K562 (cell line): Measurements from ENCODE around the gene ATP8A1. TPM values are rescaled to one million over a fixed set of nuclear protein-coding genes. Genes with fewer than 3 reads are reported as not detected.

ENCODE experiments used
- ATAC-seq: fragments of 200-7000 bp; cut with Tn5 transposase; 3 replicates; pipeline ENCODE4 v1.9.1; 2020; ENCODE audit warnings: moderate library complexity
- BruUV-seq: library from RNA; stranded (reverse); fragments of 400-500 nt; replicated peaks from 2 replicates; lab custom pipeline; 2021; lab: Mats Ljungman, UMichigan
- CTCF ChIA-PET: fragments of 300-600 bp; formaldehyde crosslinking; extraction: SDS; loops from one replicate; lab custom pipeline; 2021; ENCODE audit warnings: low intra/inter-chr PET ratio; lab: Yijun Ruan, JAX
- POLR2A ChIA-PET: fragments of 300-600, 350-650 bp; sonication (Branson Sonifier 250); formaldehyde crosslinking; extraction: SDS; loops from one replicate; lab custom pipeline; 2021; ENCODE audit warnings: antibody characterized with exemption, inconsistent platforms; lab: Yijun Ruan, JAX
- DNase-seq, 4 experiments: peaks; one replicate each; pipeline versions ENCODE4 v3.0.0 to v3.0.0-alpha.2; 2011 to 2018; ENCODE audit warnings: low spot score in 3 of 4, mixed read lengths in 3 of 4; ENCODE audit errors: extremely low read depth in 1 of 4
- FAIRE-seq: peaks from 2 replicates; lab custom pipeline; 2011; peaks lifted over from hg19 to GRCh38; lab: Jason Lieb, UNC
- H2AFZ ChIP-seq: 2 replicates; pipeline ENCODE4 v1.6.0; 2011; ENCODE audit warnings: low read depth, low read length, control low read depth, inconsistent platforms
- H3K27ac ChIP-seq: fragments of 200-600 bp; 3 replicates; pipeline ENCODE4 v1.8.0; 2011; ENCODE audit warnings: low read depth, mild to moderate bottlenecking, control low read depth, inconsistent platforms, low read length, moderate library complexity, mixed read lengths; ENCODE audit errors: extremely low read depth
- H3K27me3 ChIP-seq, 2 experiments: fragments of 300-600 bp in 1 of 2; 2 replicates in 1 of 2; 3 replicates in 1 of 2; pipeline versions ENCODE4 v1.6.0 to v1.8.0; 2011; ENCODE audit warnings: inconsistent platforms in 2 of 2, low read length in 2 of 2, mild to moderate bottlenecking in 1 of 2, mixed read lengths in 1 of 2, moderate library complexity in 1 of 2; ENCODE audit not compliant: control insufficient read depth in 2 of 2, insufficient read depth in 2 of 2
- H3K36me3 ChIP-seq: fragments of 300-600 bp; 3 replicates; pipeline ENCODE4 v1.8.0; 2011; ENCODE audit warnings: mild to moderate bottlenecking, low read length, inconsistent platforms; ENCODE audit not compliant: control insufficient read depth, insufficient read depth
- H3K4me1 ChIP-seq, 2 experiments: fragments of 200-600 bp in 1 of 2; replicated peaks in 1 of 2; 2 replicates in 1 of 2; 3 replicates in 1 of 2; pipeline versions ENCODE4 v1.5.1 to v1.8.0; 2011; ENCODE audit warnings: inconsistent platforms in 2 of 2, low read length in 2 of 2, mild to moderate bottlenecking in 1 of 2, mixed read lengths in 1 of 2, moderate library complexity in 1 of 2; ENCODE audit not compliant: control insufficient read depth in 2 of 2, insufficient read depth in 2 of 2
- H3K4me2 ChIP-seq: 2 replicates; pipeline ENCODE4 v1.6.1; 2011; ENCODE audit warnings: low read length, control low read depth, inconsistent platforms, mixed read lengths; ENCODE audit not compliant: insufficient read depth
- H3K4me3 ChIP-seq: fragments of 200-600 bp; sonication (generic), shearing (Covaris generic); 2 replicates; pipeline ENCODE4 v1.5.1; 2016; ENCODE audit warnings: control low read depth, inconsistent platforms
- H3K79me2 ChIP-seq: fragments of 200-600 bp; 3 replicates; pipeline ENCODE4 v1.8.0; 2011; ENCODE audit warnings: low read length, inconsistent platforms; ENCODE audit not compliant: control insufficient read depth, insufficient read depth
- H3K9ac ChIP-seq, 2 experiments: 2 replicates each; pipeline versions ENCODE4 v1.6.0 to v1.6.1; 2011; ENCODE audit warnings: low read depth in 2 of 2, low read length in 2 of 2, control low read depth in 1 of 2, inconsistent platforms in 1 of 2, mild to moderate bottlenecking in 1 of 2, mixed read lengths in 1 of 2; ENCODE audit not compliant: insufficient read depth in 1 of 2
- H3K9me1 ChIP-seq: one replicate; pipeline ENCODE4 v1.6.0; 2011; ENCODE audit warnings: inconsistent platforms, mild to moderate bottlenecking, low read length, moderate library complexity; ENCODE audit not compliant: control insufficient read depth, insufficient read depth
- H3K9me3 ChIP-seq: replicated peaks from 2 replicates; pipeline ENCODE4 v1.5.1; 2011; ENCODE audit warnings: low read depth, low read length, inconsistent platforms; ENCODE audit not compliant: control insufficient read depth, insufficient read depth
- H4K20me1 ChIP-seq: replicated peaks from 2 replicates; pipeline ENCODE4 v1.6.1; 2011; ENCODE audit warnings: low read length, inconsistent platforms, mixed read lengths; ENCODE audit not compliant: control insufficient read depth, insufficient read depth
- MEIS2 ChIP-seq: fragments of 450-650 bp; IDR thresholded peaks from 2 replicates; pipeline ENCODE4 v1.6.1; 2014; ENCODE audit warnings: mild to moderate bottlenecking; ENCODE audit not compliant: partially characterized antibody
- PKNOX1 ChIP-seq: fragments of 450-650 bp; IDR thresholded peaks from 2 replicates; pipeline ENCODE4 v1.6.1; 2016
- STAT6 ChIP-seq: sonication (generic); formaldehyde crosslinking; IDR thresholded peaks from 2 replicates; pipeline ENCODE4 v1.8.1; 2023; ENCODE audit warnings: mild to moderate bottlenecking, missing genetic modification reagents
- WGBS: fragments of 100-300 bp; shearing (Covaris generic); methylation state at CpG from one replicate; pipeline ENCODE4 v1.1.6; 2016; ENCODE audit warnings: low coverage, mixed read lengths; ENCODE audit not compliant: insufficient coverage; ENCODE audit errors: missing lambda C conversion rate; 5-methylcytosine and 5-hydroxymethylcytosine counted together
- in situ Hi-C: fragments of 300-500 bp; cut with MboI; formaldehyde crosslinking; loops from 4 replicates; pipeline ENCODE4 v1.15.0; 2018; ENCODE audit warnings: inconsistent platforms, mixed read lengths
- intact Hi-C: fragments of 100-400 bp; cut with micrococcal nuclease; formaldehyde crosslinking; loops from 2 replicates; pipeline ENCODE4 v1.14.2; 2022
- polyA plus RNA-seq, 8 experiments: library from polyadenylated mRNA; depleted of rRNA in 4 of 8; stranded (reverse) in 5 of 8; unstranded in 3 of 8; fragments of >200 nt; fragmentation: Nextera tagmentation in 2 of 8; fragmentation: Illumina TruSeq in 1 of 8; extraction: Ambion mirVana in 2 of 8; extraction: Trizol in 1 of 8; gene quantifications; 2 replicates each; pipeline versions ENCODE4 v1.2.1 to v1.2.3, GENCODE V29; 2011 to 2014; ENCODE audit warnings: inconsistent platforms in 1 of 8, missing spikeins in 1 of 8
- total RNA-seq, 7 experiments: library from RNA; depleted of rRNA in 6 of 7; stranded (reverse); fragments of >200 nt in 6 of 7; fragmentation: Illumina TruSeq in 2 of 7; extraction: Trizol in 2 of 7; gene quantifications; 2 replicates each; pipeline versions ENCODE4 v1.2.1 to v1.2.3, GENCODE V29; 2011 to 2021; ENCODE audit warnings: low replicate concordance in 1 of 7

Gene ATP8A1
- total and polyA plus RNA-seq, 9 of the 15 experiments (the other 6 are each of a cell fraction or from before 2014, with no cell fraction given), result 0.05 to 0.29 (median 0.07) TPM; not detected in 2

- POLR2A ChIA-PET, result no interaction called here
- WGBS, result 0% methylated on average over 4 of the region's 4 CpGs
- no TSS peak for BruUV-seq
Observed at GRCh38 chr4:42610941-42611340, 46.0 kb downstream of the ATP8A1 start.

More at GRCh38 chr4:42610941-42611340, 46.0 kb downstream of the ATP8A1 start:
- H3K9me1 ChIP-seq, result no peaks in the 10 kb centered on the region
- H3K79me2 ChIP-seq, result no peaks in the 10 kb centered on the region
- CTCF ChIA-PET, result no interaction called here
- in situ Hi-C loops (no loop called here), intact Hi-C loops (no loop called here)
- H3K27me3 ChIP-seq, result no peaks in the 10 kb centered on the region
- no peak overlapping the region for H2AFZ ChIP-seq
- H3K36me3 ChIP-seq, result no peaks in the 10 kb centered on the region
- TF ChIP-seq MEIS2 (peak; percentile 36), PKNOX1 (peak; percentile 35; the same call in 1 of the 2 replicates), STAT6 (CRISPR knock-in tag) (no peak)
- no peak overlapping the region for H3K9ac ChIP-seq
- DNase-seq, result peak in 1 of 4 experiments; percentile 1
- H3K9me3 ChIP-seq, result no peaks in the 10 kb centered on the region
- no peak overlapping the region for H3K4me2 ChIP-seq
- H3K4me1 ChIP-seq, result no peaks in the 10 kb centered on the region
- no peak overlapping the region for H3K4me3 ChIP-seq
- no peaks in the 10 kb centered on the region for H4K20me1 ChIP-seq
- no peak for ATAC-seq
- FAIRE-seq, result no peak
- no peak overlapping the region for H3K27ac ChIP-seq
